ENCODE measurements around the gene PHAF1. TPM values are rescaled to one million over a fixed set of nuclear protein-coding genes. Genes with fewer than 3 reads are reported as not detected.

The PHAF1 gene
- total and polyA plus RNA-seq, 12 donors: 9.0 to 27.4 (median 14.0) TPM

GRCh38 chr16:67082891-67083290 lies 26.9 kb upstream of the PHAF1 start:
- peaks cover 0 to 14% of the 10 kb centered on the region in 2 donors for H3K36me3 ChIP-seq (replicated peaks in 1 of 2)
- intact Hi-C loops (cut with DNase I): no loop called here
- TF ChIP-seq, protein P1, sequence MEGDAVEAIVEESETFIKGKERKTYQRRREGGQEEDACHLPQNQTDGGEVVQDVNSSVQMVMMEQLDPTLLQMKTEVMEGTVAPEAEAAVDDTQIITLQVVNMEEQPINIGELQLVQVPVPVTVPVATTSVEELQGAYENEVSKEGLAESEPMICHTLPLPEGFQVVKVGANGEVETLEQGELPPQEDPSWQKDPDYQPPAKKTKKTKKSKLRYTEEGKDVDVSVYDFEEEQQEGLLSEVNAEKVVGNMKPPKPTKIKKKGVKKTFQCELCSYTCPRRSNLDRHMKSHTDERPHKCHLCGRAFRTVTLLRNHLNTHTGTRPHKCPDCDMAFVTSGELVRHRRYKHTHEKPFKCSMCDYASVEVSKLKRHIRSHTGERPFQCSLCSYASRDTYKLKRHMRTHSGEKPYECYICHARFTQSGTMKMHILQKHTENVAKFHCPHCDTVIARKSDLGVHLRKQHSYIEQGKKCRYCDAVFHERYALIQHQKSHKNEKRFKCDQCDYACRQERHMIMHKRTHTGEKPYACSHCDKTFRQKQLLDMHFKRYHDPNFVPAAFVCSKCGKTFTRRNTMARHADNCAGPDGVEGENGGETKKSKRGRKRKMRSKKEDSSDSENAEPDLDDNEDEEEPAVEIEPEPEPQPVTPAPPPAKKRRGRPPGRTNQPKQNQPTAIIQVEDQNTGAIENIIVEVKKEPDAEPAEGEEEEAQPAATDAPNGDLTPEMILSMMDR (IDR thresholded peaks at IDR 0.05): no peak
- TF ChIP-seq POLR2A (IDR thresholded peaks at IDR 0.05): no peak
- WGBS, 4 donors: 89 to 95% (median 91%) methylated on average over 1 of the region's 1 CpG
- no peak overlapping the region for H3K4me3 ChIP-seq
- no peaks in the 10 kb centered on the region for H3K9me3 ChIP-seq (replicated peaks in 1 of 3)
- no peak overlapping the region for H3K27ac ChIP-seq
- no peaks in the 10 kb centered on the region for H3K27me3 ChIP-seq
- H3K4me1 ChIP-seq (replicated peaks in 1 of 2): no peaks in the 10 kb centered on the region
- no peak for DNase-seq

- WGBS, 4 donors: 93 to 97% (median 93%) methylated on average over 4 of the region's 4 CpGs
- Histone ChIP-seq H3K27ac (no peak overlapping the region), H3K36me3 (replicated peaks in 1 of 2) (peaks cover 0 to 14% of the 10 kb centered on the region in 2 donors), H3K9me3 (replicated peaks in 1 of 3) (no peaks in the 10 kb centered on the region), H3K4me1 (replicated peaks in 1 of 2) (no peaks in the 10 kb centered on the region), H3K27me3 (no peaks in the 10 kb centered on the region), H3K4me3 (no peak overlapping the region)
- TF ChIP-seq POLR2A (IDR thresholded peaks at IDR 0.05): no peak
- TF ChIP-seq, protein P1 (IDR thresholded peaks at IDR 0.05): no peak
- no peak for DNase-seq
- intact Hi-C loops (cut with DNase I): no loop called here
Measured at GRCh38 chr16:67084345-67085028, 25.3 kb upstream of the PHAF1 start.

DNA sequence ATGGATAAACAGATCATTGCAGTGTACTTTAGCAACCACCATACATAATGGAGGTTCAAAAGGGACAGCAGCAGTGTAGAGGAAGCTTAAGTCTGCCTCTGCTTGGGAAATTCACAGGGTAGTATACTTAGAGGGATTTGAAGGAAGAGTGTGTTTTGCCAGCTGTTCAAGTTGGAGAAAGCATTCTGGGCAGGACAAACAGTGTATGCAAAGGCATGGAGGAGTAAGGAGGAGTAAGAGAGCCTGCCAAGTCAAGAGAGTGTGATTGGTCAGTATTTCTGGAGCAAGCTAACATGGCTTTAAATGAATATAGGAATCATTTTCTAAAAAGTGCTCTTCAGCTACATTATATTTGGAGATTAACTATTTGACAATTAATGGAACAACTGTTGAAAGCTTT lies 22.9 kb upstream of the PHAF1 start:
- Histone ChIP-seq H3K4me1 (replicated peaks in 1 of 2) (no peaks in the 10 kb centered on the region), H3K36me3 (replicated peaks in 1 of 2) (peaks cover 0 to 14% of the 10 kb centered on the region in 2 donors), H3K27ac (no peak overlapping the region), H3K4me3 (no peak overlapping the region), H3K9me3 (replicated peaks in 1 of 3) (no peaks in the 10 kb centered on the region), H3K27me3 (no peaks in the 10 kb centered on the region)
- TF ChIP-seq, protein P1 (IDR thresholded peaks at IDR 0.05): no peak
- TF ChIP-seq POLR2A (IDR thresholded peaks at IDR 0.05): no peak
- intact Hi-C loops (cut with DNase I): no loop called here
- DNase-seq: no peak

DNA sequence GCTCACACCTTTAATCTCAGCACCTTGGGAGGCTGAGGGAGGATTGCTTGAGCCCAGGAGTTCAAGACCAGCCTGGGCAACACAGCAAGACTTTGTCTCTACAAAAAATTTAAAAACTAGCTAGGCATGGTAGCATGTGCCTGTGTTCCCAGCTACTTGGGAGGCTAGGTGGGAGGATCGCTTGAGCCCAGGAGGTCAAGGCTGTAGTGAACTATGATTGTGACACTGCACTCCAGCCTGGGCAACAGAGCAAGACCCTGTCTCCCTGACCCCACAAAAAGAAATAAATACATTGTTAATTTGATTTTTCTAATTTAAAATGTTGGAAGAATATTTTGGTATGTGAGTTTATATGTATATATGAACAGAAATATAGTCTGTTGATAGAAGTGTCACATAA lies 22.4 kb upstream of the PHAF1 start:
- no peak for DNase-seq
- no peak for TF ChIP-seq POLR2A (IDR thresholded peaks at IDR 0.05)
- TF ChIP-seq, protein P1 (IDR thresholded peaks at IDR 0.05): no peak
- Histone ChIP-seq H3K27me3 (no peaks in the 10 kb centered on the region), H3K27ac (no peak overlapping the region), H3K4me1 (replicated peaks in 1 of 2) (no peaks in the 10 kb centered on the region), H3K9me3 (replicated peaks in 1 of 3) (no peaks in the 10 kb centered on the region), H3K36me3 (replicated peaks in 1 of 2) (peaks cover 0 to 11% of the 10 kb centered on the region in 2 donors), H3K4me3 (no peak overlapping the region)
- intact Hi-C loops (cut with DNase I): no loop called here
- 75 to 89% (median 85%) methylated on average over 1 of the region's 1 CpG for WGBS, 4 donors

Data from adrenal gland (tissue), 12 donors.